SK-N-SH (cell line): Measurements from ENCODE around the gene ERMAP. TPM values are rescaled to one million over a fixed set of nuclear protein-coding genes. Genes with fewer than 3 reads are reported as not detected.

Experiments used
- CTCF ChIA-PET: fragments of 300-600, 350-600 bp; formaldehyde crosslinking; extraction: SDS; loops from one replicate; lab custom pipeline; 2021; lab: Yijun Ruan, JAX
- POLR2A ChIA-PET: fragments of 350-600 bp; sonication (Branson Sonifier 250); formaldehyde crosslinking; extraction: SDS; loops from one replicate; lab custom pipeline; 2020; ENCODE audit warnings: antibody characterized with exemption, inconsistent platforms; lab: Yijun Ruan, JAX
- DNase-seq: peaks from one replicate; pipeline ENCODE4 v3.0.0; 2012
- H2AFZ ChIP-seq: fragments of 200-600 bp; sonication (generic); 2 replicates; pipeline ENCODE4 v1.8.1; 2016; ENCODE audit warnings: antibody characterized with exemption, mild to moderate bottlenecking, low read depth
- H3F3A ChIP-seq: fragments of 200-600 bp; sonication (generic); replicated peaks from 2 replicates; pipeline ENCODE3; 2016; ENCODE audit warnings: antibody characterized with exemption, mild to moderate bottlenecking; ENCODE audit not compliant: insufficient read depth
- H3K27ac ChIP-seq, 2 experiments: fragments of 200-500 bp in 1 of 2; fragments of 200-600 bp in 1 of 2; sonication (Bioruptor generic) in 1 of 2; sonication (generic), shearing (Covaris generic) in 1 of 2; 2 replicates each; pipeline versions ENCODE4 v1.5.1 to v1.6.1; 2014 to 2016; ENCODE audit warnings: low read depth in 2 of 2, inconsistent platforms in 1 of 2, low read length in 1 of 2, mild to moderate bottlenecking in 1 of 2, mixed read lengths in 1 of 2
- H3K27me3 ChIP-seq: fragments of 200-600 bp; sonication (generic), shearing (Covaris generic); 2 replicates; pipeline ENCODE4 v1.6.1; 2016; ENCODE audit warnings: mixed run types; ENCODE audit not compliant: insufficient read depth
- H3K36me3 ChIP-seq, 2 experiments: fragments of 200-500 bp in 1 of 2; fragments of 200-600 bp in 1 of 2; sonication (Bioruptor generic) in 1 of 2; sonication (generic) in 1 of 2; replicated peaks in 1 of 2; 2 replicates each; pipeline versions ENCODE3 to v1.5.1; 2014 to 2016; ENCODE audit warnings: low read length in 1 of 2, mild to moderate bottlenecking in 1 of 2; ENCODE audit not compliant: insufficient read depth in 2 of 2, control insufficient read depth in 1 of 2
- H3K4me1 ChIP-seq, 2 experiments: fragments of 200-500 bp in 1 of 2; fragments of 200-600 bp in 1 of 2; sonication (Bioruptor generic) in 1 of 2; sonication (generic), shearing (Covaris generic) in 1 of 2; 2 replicates each; pipeline versions ENCODE4 v1.5.1 to v1.6.1; 2014 to 2016; ENCODE audit warnings: low read depth in 1 of 2, low read length in 1 of 2, mixed run types in 1 of 2; ENCODE audit not compliant: insufficient read depth in 2 of 2, control insufficient read depth in 1 of 2
- H3K4me2 ChIP-seq: fragments of 200-600 bp; sonication (generic), shearing (Covaris generic); 2 replicates; pipeline ENCODE4 v1.6.1; 2017; ENCODE audit warnings: mixed run types
- H3K4me3 ChIP-seq, 2 experiments: fragments of 200-500 bp in 1 of 2; fragments of 200-600 bp in 1 of 2; sonication (Bioruptor generic) in 1 of 2; sonication (generic), shearing (Covaris generic) in 1 of 2; 2 replicates each; pipeline versions ENCODE4 v1.5.1 to v1.8.1; 2014 to 2016; ENCODE audit warnings: low read depth in 2 of 2, inconsistent platforms in 1 of 2, low read length in 1 of 2, mild to moderate bottlenecking in 1 of 2, mixed read lengths in 1 of 2, moderate library complexity in 1 of 2
- H3K79me2 ChIP-seq: fragments of 200-600 bp; sonication (generic); 2 replicates; pipeline ENCODE4 v1.8.1; 2017; ENCODE audit warnings: mild to moderate bottlenecking; ENCODE audit not compliant: insufficient read depth
- H3K9ac ChIP-seq: fragments of 200-600 bp; sonication (generic); 2 replicates; pipeline ENCODE4 v1.6.1; 2017; ENCODE audit warnings: mixed run types
- H3K9me2 ChIP-seq: fragments of 200-600 bp; sonication (generic); 2 replicates; pipeline ENCODE4 v1.6.1; 2017; ENCODE audit warnings: mixed run types
- H3K9me3 ChIP-seq: fragments of 200-600 bp; sonication (generic); 2 replicates; pipeline ENCODE4 v1.6.1; 2017; ENCODE audit warnings: mixed run types, mild to moderate bottlenecking, moderate library complexity
- H4K20me1 ChIP-seq: fragments of 200-600 bp; sonication (generic); 2 replicates; pipeline ENCODE4 v1.6.1; 2017; ENCODE audit warnings: mild to moderate bottlenecking, mixed run types; ENCODE audit not compliant: insufficient read depth
- EP300 ChIP-seq, 2 experiments: IDR thresholded peaks; 2 replicates each; pipeline versions ENCODE4 v1.4.0 to v1.6.1; 2012; ENCODE audit warnings: borderline replicate concordance in 1 of 2, low read depth in 1 of 2, low read length in 1 of 2
- GABPA ChIP-seq: IDR thresholded peaks from 2 replicates; pipeline ENCODE4 v1.4.0; 2012; ENCODE audit warnings: low read depth, mild to moderate bottlenecking
- GATA2 ChIP-seq: sonication (generic); formaldehyde crosslinking; IDR thresholded peaks from 2 replicates; pipeline ENCODE4 v1.5.0; 2020; ENCODE audit warnings: mild to moderate bottlenecking, missing genetic modification reagents
- NRF1 ChIP-seq: IDR thresholded peaks from 2 replicates; pipeline ENCODE4 v1.6.1; 2012; ENCODE audit warnings: low read depth, mild to moderate bottlenecking, low read length
- RCOR1 ChIP-seq: fragments of 150-350 bp; IDR thresholded peaks from 2 replicates; pipeline ENCODE4 v1.6.1; 2017; ENCODE audit warnings: antibody characterized with exemption, low read length
- REST ChIP-seq: IDR thresholded peaks from 2 replicates; pipeline ENCODE4 v1.6.1; 2012; ENCODE audit warnings: mild to moderate bottlenecking, low read depth, low read length, moderate library complexity
- SMC3 ChIP-seq: IDR thresholded peaks from 2 replicates; pipeline ENCODE4 v1.6.1; 2012; ENCODE audit warnings: low read depth, low read length, improper control_type of control experiment
- WGBS: methylation state at CpG from one replicate; pipeline ENCODE4 v1.1.6; 2017; ENCODE audit warnings: low lambda C conversion rate; 5-methylcytosine and 5-hydroxymethylcytosine counted together
- polyA plus RNA-seq, 3 experiments: library from polyadenylated mRNA; depleted of rRNA; stranded (reverse); fragments of >200 nt; gene quantifications; 2 replicates each; pipeline ENCODE4 v1.2.3, GENCODE V29; 2012
- TF ChIP-seq, protein P1 (sequence below): IDR thresholded peaks from 2 replicates; pipeline ENCODE4 v1.4.0; 2012; ENCODE audit warnings: low read depth, borderline replicate concordance
- TF ChIP-seq, protein P2 (sequence below): IDR thresholded peaks from 2 replicates; pipeline ENCODE4 v1.4.0; 2012; ENCODE audit warnings: low read depth, borderline replicate concordance

ERMAP gene
- polyA plus RNA-seq, 1 of the 3 experiments (the other 2 are of a cell fraction), result 10.4 TPM

- no peak for DNase-seq
- H3K27me3 ChIP-seq, result no peaks in the 10 kb centered on the region
- H3K36me3 ChIP-seq, result peaks cover 0 to 4% of the 10 kb centered on the region in 2 experiments
- ChIA-PET CTCF (no interaction called here), POLR2A (no interaction called here)
- TF ChIP-seq GATA2 (CRISPR knock-in tag) (no peak), GABPA (no peak), NRF1 (no peak), SMC3 (no peak), REST (no peak)
- TF ChIP-seq, protein P1, sequence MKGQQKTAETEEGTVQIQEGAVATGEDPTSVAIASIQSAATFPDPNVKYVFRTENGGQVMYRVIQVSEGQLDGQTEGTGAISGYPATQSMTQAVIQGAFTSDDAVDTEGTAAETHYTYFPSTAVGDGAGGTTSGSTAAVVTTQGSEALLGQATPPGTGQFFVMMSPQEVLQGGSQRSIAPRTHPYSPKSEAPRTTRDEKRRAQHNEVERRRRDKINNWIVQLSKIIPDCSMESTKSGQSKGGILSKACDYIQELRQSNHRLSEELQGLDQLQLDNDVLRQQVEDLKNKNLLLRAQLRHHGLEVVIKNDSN, result no peak
- no peak overlapping the region for H3K9ac ChIP-seq
- H3K9me3 ChIP-seq, result no peaks in the 10 kb centered on the region
- no peaks in the 10 kb centered on the region for H3K79me2 ChIP-seq
- no peak overlapping the region for H3K4me3 ChIP-seq
- peaks cover 0 to 6% of the 10 kb centered on the region in 2 experiments; a peak in 1 of 4 replicates for H3K4me1 ChIP-seq
- H2AFZ ChIP-seq, result no peak overlapping the region
- no peaks in the 10 kb centered on the region for H3K9me2 ChIP-seq
- H3F3A ChIP-seq, result no peaks in the 10 kb centered on the region
- H4K20me1 ChIP-seq, result no peaks in the 10 kb centered on the region
- H3K27ac ChIP-seq, result no peak overlapping the region
- H3K4me2 ChIP-seq, result no peak overlapping the region
- 81% methylated on average over 3 of the region's 3 CpGs for WGBS
These were observed 15.8 kb downstream of the ERMAP start for GRCh38 chr1:42832641-42833240.

GRCh38 chr1:42833981-42834380 lies 17.1 kb downstream of the ERMAP start:
- Histone ChIP-seq H3K27me3 (no peaks in the 10 kb centered on the region), H3K27ac (no peak overlapping the region), H2AFZ (no peak overlapping the region), H3K79me2 (no peaks in the 10 kb centered on the region), H3K36me3 (peaks cover 0 to 4% of the 10 kb centered on the region in 2 experiments), H3K4me1 (peaks cover 0 to 6% of the 10 kb centered on the region in 2 experiments; a peak in 1 of 4 replicates), H3K4me3 (no peak overlapping the region), H3K4me2 (no peak overlapping the region), H3K9ac (no peak overlapping the region), H4K20me1 (no peaks in the 10 kb centered on the region), H3F3A (no peaks in the 10 kb centered on the region), H3K9me2 (no peaks in the 10 kb centered on the region), H3K9me3 (no peaks in the 10 kb centered on the region)
- CTCF ChIA-PET, result interaction anchor here (1.6 kb wide), 1 partner anchor 240 kb away, joined by 4 read pairs; no protein-coding TSS in a partner anchor
- TF ChIP-seq RCOR1, result no peak
- no peak for TF ChIP-seq GATA2 (CRISPR knock-in tag)
- no peak for TF ChIP-seq EP300 (IDR thresholded peaks at IDR 0.05; ENCODE audit: borderline replicate concordance in 1 of 2, low read depth in 1 of 2, low read length in 1 of 2)
- TF ChIP-seq, protein P2, sequence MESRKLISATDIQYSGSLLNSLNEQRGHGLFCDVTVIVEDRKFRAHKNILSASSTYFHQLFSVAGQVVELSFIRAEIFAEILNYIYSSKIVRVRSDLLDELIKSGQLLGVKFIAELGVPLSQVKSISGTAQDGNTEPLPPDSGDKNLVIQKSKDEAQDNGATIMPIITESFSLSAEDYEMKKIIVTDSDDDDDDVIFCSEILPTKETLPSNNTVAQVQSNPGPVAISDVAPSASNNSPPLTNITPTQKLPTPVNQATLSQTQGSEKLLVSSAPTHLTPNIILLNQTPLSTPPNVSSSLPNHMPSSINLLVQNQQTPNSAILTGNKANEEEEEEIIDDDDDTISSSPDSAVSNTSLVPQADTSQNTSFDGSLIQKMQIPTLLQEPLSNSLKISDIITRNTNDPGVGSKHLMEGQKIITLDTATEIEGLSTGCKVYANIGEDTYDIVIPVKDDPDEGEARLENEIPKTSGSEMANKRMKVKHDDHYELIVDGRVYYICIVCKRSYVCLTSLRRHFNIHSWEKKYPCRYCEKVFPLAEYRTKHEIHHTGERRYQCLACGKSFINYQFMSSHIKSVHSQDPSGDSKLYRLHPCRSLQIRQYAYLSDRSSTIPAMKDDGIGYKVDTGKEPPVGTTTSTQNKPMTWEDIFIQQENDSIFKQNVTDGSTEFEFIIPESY, result no peak
- POLR2A ChIA-PET, result interaction anchor here (1.1 to 5.4 kb wide), 2 partner anchors 12 to 16 kb away, joined by 3 to 26 read pairs; partner anchors contain the start of genes SVBP and ZNF691
- WGBS, result 89% methylated on average over 4 of the region's 4 CpGs
- no peak for DNase-seq
